HEK293 (cell line): ENCODE data around the gene RCOR1.

ENCODE experiments used
- CTCF ChIA-PET: fragments of 350-600 bp; formaldehyde crosslinking; extraction: SDS; loops from one replicate; lab custom pipeline; 2021; ENCODE audit warnings: antibody characterized with exemption; lab: Yijun Ruan, JAX
- POLR2A ChIA-PET: fragments of 300-600 bp; formaldehyde crosslinking; extraction: SDS; loops from one replicate; lab custom pipeline; 2020; ENCODE audit warnings: antibody characterized with exemption, inconsistent platforms; lab: Yijun Ruan, JAX
- H3K27ac ChIP-seq: fragments of 200-500 bp; sonication (Bioruptor generic); 2 replicates; pipeline ENCODE4 v1.5.1; 2014; ENCODE audit warnings: low read depth, low read length, control low read depth, inconsistent platforms; ENCODE audit errors: extremely low read depth
- H3K36me3 ChIP-seq, 2 experiments: fragments of 200-500 bp in 1 of 2; sonication (Bioruptor generic) in 1 of 2; 1 replicate in 1 of 2; 2 replicates in 1 of 2; pipeline ENCODE4 v1.5.1; 2014 to 2017; ENCODE audit warnings: inconsistent platforms in 2 of 2, low read length in 2 of 2; ENCODE audit not compliant: control insufficient read depth in 2 of 2, insufficient read depth in 1 of 2
- H3K4me1 ChIP-seq: fragments of 200-500 bp; sonication (Bioruptor generic); 2 replicates; pipeline ENCODE4 v1.5.1; 2014; ENCODE audit warnings: mild to moderate bottlenecking, low read length, inconsistent platforms; ENCODE audit not compliant: control insufficient read depth, insufficient read depth
- H3K4me3 ChIP-seq: 2 replicates; pipeline ENCODE4 v1.5.1; 2011; ENCODE audit warnings: low read depth, mild to moderate bottlenecking, control low read depth, low read length, moderate library complexity
- H3K9me3 ChIP-seq: fragments of 200-500 bp; sonication (Bioruptor generic); 2 replicates; pipeline ENCODE4 v1.5.1; 2014; ENCODE audit warnings: low read depth, low read length, inconsistent platforms; ENCODE audit not compliant: control insufficient read depth, insufficient read depth
- FEZF1 ChIP-seq: fragments of 450-650 bp; formaldehyde crosslinking; IDR thresholded peaks from 2 replicates; pipeline ENCODE4 v1.5.1; 2016; ENCODE audit warnings: missing biosample characterization, missing genetic modification characterization
- HIC1 ChIP-seq: fragments of 450-650 bp; formaldehyde crosslinking; IDR thresholded peaks from 2 replicates; pipeline ENCODE4 v1.5.1; 2016; ENCODE audit warnings: missing biosample characterization, missing genetic modification characterization
- KLF8 ChIP-seq: fragments of 450-650 bp; formaldehyde crosslinking; IDR thresholded peaks from 2 replicates; pipeline ENCODE4 v1.5.1; 2016; ENCODE audit warnings: missing biosample characterization, missing genetic modification characterization
- MEIS1 ChIP-seq: sonication (generic); formaldehyde crosslinking; IDR thresholded peaks from 2 replicates; pipeline ENCODE4 v1.8.1; 2022; ENCODE audit warnings: missing genetic modification reagents, mild to moderate bottlenecking, borderline replicate concordance
- PRDM10 ChIP-seq: fragments of 450-650 bp; formaldehyde crosslinking; IDR thresholded peaks from 2 replicates; pipeline ENCODE4 v1.5.1; 2016; ENCODE audit warnings: missing biosample characterization, missing genetic modification characterization
- SALL2 ChIP-seq: fragments of 450-650 bp; formaldehyde crosslinking; IDR thresholded peaks from 2 replicates; pipeline ENCODE4 v1.5.0; 2017; ENCODE audit warnings: missing biosample characterization, mild to moderate bottlenecking, missing genetic modification characterization, borderline replicate concordance
- SCRT1 ChIP-seq: fragments of 450-650 bp; formaldehyde crosslinking; IDR thresholded peaks from 2 replicates; pipeline ENCODE4 v1.5.1; 2016; ENCODE audit warnings: missing biosample characterization, missing genetic modification characterization, borderline replicate concordance
- SP7 ChIP-seq: fragments of 450-650 bp; formaldehyde crosslinking; IDR thresholded peaks from 2 replicates; pipeline ENCODE4 v1.5.1; 2016; ENCODE audit warnings: missing biosample characterization, missing genetic modification characterization
- ZBTB10 ChIP-seq: fragments of 450-650 bp; formaldehyde crosslinking; IDR thresholded peaks from 2 replicates; pipeline ENCODE4 v1.5.1; 2016; ENCODE audit warnings: missing biosample characterization, missing genetic modification characterization
- ZEB2 ChIP-seq: fragments of 450-650 bp; formaldehyde crosslinking; IDR thresholded peaks from 2 replicates; pipeline ENCODE4 v1.5.1; 2016; ENCODE audit warnings: missing biosample characterization, missing genetic modification characterization
- ZFHX2 ChIP-seq: fragments of 450-650 bp; formaldehyde crosslinking; conservative IDR thresholded peaks from 2 replicates; pipeline ENCODE4 v1.5.1; 2016; ENCODE audit warnings: missing biosample characterization, missing genetic modification characterization
- ZFP41 ChIP-seq: fragments of 450-650 bp; formaldehyde crosslinking; IDR thresholded peaks from 2 replicates; pipeline ENCODE4 v1.5.1; 2016; ENCODE audit warnings: missing biosample characterization, missing genetic modification characterization, borderline replicate concordance
- ZNF202 ChIP-seq: fragments of 450-650 bp; formaldehyde crosslinking; IDR thresholded peaks from 2 replicates; pipeline ENCODE4 v1.5.1; 2016; ENCODE audit warnings: missing biosample characterization, missing genetic modification characterization, borderline replicate concordance
- ZNF335 ChIP-seq: fragments of 450-650 bp; formaldehyde crosslinking; conservative IDR thresholded peaks from 2 replicates; pipeline ENCODE4 v1.5.1; 2016; ENCODE audit warnings: missing biosample characterization, missing genetic modification characterization
- ZNF362 ChIP-seq: fragments of 450-650 bp; formaldehyde crosslinking; IDR thresholded peaks from 2 replicates; pipeline ENCODE4 v1.5.1; 2016; ENCODE audit warnings: missing biosample characterization, missing genetic modification characterization
- ZNF366 ChIP-seq: fragments of 450-650 bp; formaldehyde crosslinking; conservative IDR thresholded peaks from 2 replicates; pipeline ENCODE4 v1.5.1; 2016; ENCODE audit warnings: missing biosample characterization, missing genetic modification characterization
- ZNF513 ChIP-seq: fragments of 450-650 bp; IDR thresholded peaks from 2 replicates; pipeline ENCODE4 v1.5.1; 2018; ENCODE audit warnings: missing biosample characterization, missing genetic modification characterization
- ZNF629 ChIP-seq: fragments of 450-650 bp; formaldehyde crosslinking; IDR thresholded peaks from 2 replicates; pipeline ENCODE4 v1.5.1; 2017; ENCODE audit warnings: missing biosample characterization, missing genetic modification characterization

RCOR1 gene

GRCh38 chr14:102593825-102594137 lies 1.3 kb downstream of the RCOR1 start:
- peak overlapping the region; percentile 89 for H3K4me3 ChIP-seq
- peak overlapping the region; percentile 80; the same call in 1 of the 2 replicates for H3K27ac ChIP-seq
- POLR2A ChIA-PET, result interaction anchor here (0.7 to 1.6 kb wide), 5 partner anchors 14 to 740 kb away, joined by 3 to 4 read pairs (median 3); partner anchors contain the start of gene EIF5
- no peaks in the 10 kb centered on the region for H3K9me3 ChIP-seq
- H3K36me3 ChIP-seq, result peaks cover 0 to 4% of the 10 kb centered on the region in 2 experiments; a peak in 1 of 3 replicates
- H3K4me1 ChIP-seq, result no peaks in the 10 kb centered on the region; the same call in 1 of the 2 replicates
- TF ChIP-seq ZNF202 (tag by site-specific recombination), result no peak
- 0 out of 2 replicates have a peak, but pooled peaks have one; percentile 18 for TF ChIP-seq ZBTB10
- TF ChIP-seq, all 188 proteins: peak for 1
- CTCF ChIA-PET, result interaction anchor here (0.6 to 2.7 kb wide), 26 partner anchors 8 to 415 kb away, joined by 3 to 21 read pairs (median 6); no protein-coding TSS in a partner anchor

GRCh38 chr14:102594514-102595175 lies 2.2 kb downstream of the RCOR1 start:
- Histone ChIP-seq H3K4me1 (no peaks in the 10 kb centered on the region; the same call in 1 of the 2 replicates), H3K27ac (no peak overlapping the region), H3K9me3 (no peaks in the 10 kb centered on the region), H3K4me3 (peak overlapping the region; percentile 89), H3K36me3 (peaks cover under 1 to 7% of the 10 kb centered on the region in 2 experiments; a peak in 2 of 3 replicates)
- POLR2A ChIA-PET, result interaction anchor here (0.7 to 1.6 kb wide), 6 partner anchors 9 to 739 kb away, joined by 3 to 4 read pairs (median 3); partner anchors contain the start of gene EIF5
- CTCF ChIA-PET, result interaction anchor here (0.6 to 2.7 kb wide), 44 partner anchors 9 to 323 kb away, joined by 3 to 21 read pairs (median 4); no protein-coding TSS in a partner anchor
- TF ChIP-seq SALL2 (tag by site-specific recombination), result no peak
- no peak for TF ChIP-seq SCRT1 (tag by site-specific recombination)
- TF ChIP-seq ZNF629 (tag by site-specific recombination), result 0 out of 2 replicates have a peak, but pooled peaks have one; percentile 10
- TF ChIP-seq SP7 (tag by site-specific recombination), result peak; percentile 16; the same call in 1 of the 2 replicates
- peak; percentile 67 for TF ChIP-seq ZNF335 (tag by site-specific recombination)
- no peak for TF ChIP-seq ZNF513 (tag by site-specific recombination)
- no peak for TF ChIP-seq ZFHX2 (tag by site-specific recombination)
- no peak for TF ChIP-seq ZFP41 (tag by site-specific recombination)
- peak; percentile 25; the same call in 1 of the 2 replicates for TF ChIP-seq KLF8 (tag by site-specific recombination)
- no peak for TF ChIP-seq HIC1 (tag by site-specific recombination)
- TF ChIP-seq ZNF366 (tag by site-specific recombination), result 0 out of 2 replicates have a peak, but pooled peaks have one; percentile 34
- TF ChIP-seq PRDM10, result 0 out of 2 replicates have a peak, but pooled peaks have one; percentile 40
- peak; percentile 28; the same call in 1 of the 2 replicates for TF ChIP-seq ZEB2 (tag by site-specific recombination)
- no peak for TF ChIP-seq FEZF1 (tag by site-specific recombination)
- TF ChIP-seq MEIS1, result 0 out of 2 replicates have a peak, but pooled peaks have one; percentile 39
- TF ChIP-seq ZNF362 (tag by site-specific recombination), result peak; percentile 83; the same call in 1 of the 2 replicates
